Measurements from ENCODE around the gene CRYGC.

The CRYGC gene

DNA sequence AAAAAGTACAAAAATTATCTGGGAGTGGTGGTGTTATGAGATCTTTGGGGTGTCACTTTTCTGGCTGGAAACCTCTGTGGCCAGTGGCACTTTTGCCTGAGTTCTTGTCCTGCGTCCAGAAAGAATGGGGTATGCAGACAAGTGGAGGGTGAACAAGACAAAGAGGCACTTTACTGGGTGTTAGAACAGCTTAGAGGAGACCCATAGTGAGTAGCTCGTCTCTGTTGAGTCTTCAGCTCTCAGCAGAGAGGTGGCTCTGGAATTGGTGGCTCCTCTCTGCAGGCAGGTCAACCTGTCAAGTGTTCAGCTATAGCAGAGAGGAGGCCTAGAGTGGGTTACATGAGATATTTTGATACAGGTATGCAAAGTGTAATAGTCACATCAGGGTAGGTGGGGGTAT is 31.4 kb downstream of the CRYGC start:
- TF ChIP-seq POU2F2 (IDR thresholded peaks at IDR 0.05; ENCODE audit: low read depth, low read length): no peak
- no peak for TF ChIP-seq TAF1 (IDR thresholded peaks at IDR 0.05; ENCODE audit: low read depth, low read length)
- no peak for TF ChIP-seq POLR2A (IDR thresholded peaks at IDR 0.05; ENCODE audit: low read depth, low read length)
- no peak for TF ChIP-seq PAX5 (IDR thresholded peaks at IDR 0.05; ENCODE audit: insufficient read depth, low read length, severe bottlenecking)
- TF ChIP-seq POLR2AphosphoS5 (IDR thresholded peaks at IDR 0.05; ENCODE audit: low read depth, low read length): no peak
- no peak for TF ChIP-seq SPI1 (IDR thresholded peaks at IDR 0.05; ENCODE audit: low read depth, low read length)
- no peak for FAIRE-seq
- no peak for DNase-seq (ENCODE audit: insufficient read length, low spot score)

GRCh38 chr2:208097801-208098200 is 31.8 kb downstream of the CRYGC start:
- DNase-seq (ENCODE audit: insufficient read length, low spot score) (no peak), FAIRE-seq (no peak)
- no peak for TF ChIP-seq SPI1 (IDR thresholded peaks at IDR 0.05; ENCODE audit: low read depth, low read length)
- no peak for TF ChIP-seq PAX5 (IDR thresholded peaks at IDR 0.05; ENCODE audit: insufficient read depth, low read length, severe bottlenecking)
- no peak for TF ChIP-seq POLR2A (IDR thresholded peaks at IDR 0.05; ENCODE audit: low read depth, low read length)
- TF ChIP-seq POLR2AphosphoS5 (IDR thresholded peaks at IDR 0.05; ENCODE audit: low read depth, low read length): no peak
- TF ChIP-seq TAF1 (IDR thresholded peaks at IDR 0.05; ENCODE audit: low read depth, low read length): no peak
- no peak for TF ChIP-seq POU2F2 (IDR thresholded peaks at IDR 0.05; ENCODE audit: low read depth, low read length)

- no peak for FAIRE-seq
- DNase-seq (ENCODE audit: insufficient read length, low spot score): no peak
- no peak for TF ChIP-seq SPI1 (IDR thresholded peaks at IDR 0.05; ENCODE audit: low read depth, low read length)
- TF ChIP-seq POLR2AphosphoS5 (IDR thresholded peaks at IDR 0.05; ENCODE audit: low read depth, low read length): no peak
- no peak for TF ChIP-seq TAF1 (IDR thresholded peaks at IDR 0.05; ENCODE audit: low read depth, low read length)
- TF ChIP-seq PAX5 (IDR thresholded peaks at IDR 0.05; ENCODE audit: insufficient read depth, low read length, severe bottlenecking): no peak
- no peak for TF ChIP-seq POU2F2 (IDR thresholded peaks at IDR 0.05; ENCODE audit: low read depth, low read length)
- TF ChIP-seq POLR2A (IDR thresholded peaks at IDR 0.05; ENCODE audit: low read depth, low read length): no peak
Measured at GRCh38 chr2:208097313-208097712, 32.3 kb downstream of the CRYGC start.

DNA sequence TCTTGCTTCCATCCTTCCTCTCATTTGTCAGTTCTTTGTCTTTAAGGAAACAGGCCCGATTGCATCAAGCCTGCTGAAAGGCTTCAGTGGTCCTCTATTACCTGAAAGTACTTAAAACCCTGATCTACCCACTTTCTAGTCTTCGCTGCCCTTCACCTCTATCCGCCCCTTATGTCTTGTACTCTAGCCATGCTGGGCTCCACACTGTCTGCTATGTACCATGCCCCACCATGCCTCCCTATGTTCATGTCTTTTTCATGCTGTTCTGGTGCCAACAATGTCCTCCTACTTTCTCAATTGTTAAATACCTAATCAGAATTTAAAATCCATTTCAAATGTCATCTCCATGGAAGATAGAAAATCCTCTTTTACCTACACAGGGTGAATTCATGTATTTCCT is 33.5 kb downstream of the CRYGC start:
- FAIRE-seq (no peak), DNase-seq (ENCODE audit: insufficient read length, low spot score) (no peak)
- no peak for TF ChIP-seq TAF1 (IDR thresholded peaks at IDR 0.05; ENCODE audit: low read depth, low read length)
- no peak for TF ChIP-seq PAX5 (IDR thresholded peaks at IDR 0.05; ENCODE audit: insufficient read depth, low read length, severe bottlenecking)
- TF ChIP-seq POU2F2 (IDR thresholded peaks at IDR 0.05; ENCODE audit: low read depth, low read length): no peak

GRCh38 chr2:208093128-208093527 is 36.5 kb downstream of the CRYGC start:
- no peak for FAIRE-seq

GRCh38 chr2:208092093-208092832 is 37.4 kb downstream of the CRYGC start:
- DNase-seq (ENCODE audit: insufficient read length, low spot score): no peak
- TF ChIP-seq POU2F2 (IDR thresholded peaks at IDR 0.05; ENCODE audit: low read depth, low read length) (no peak), SPI1 (IDR thresholded peaks at IDR 0.05; ENCODE audit: low read depth, low read length) (no peak), TAF1 (IDR thresholded peaks at IDR 0.05; ENCODE audit: low read depth, low read length) (no peak), PAX5 (IDR thresholded peaks at IDR 0.05; ENCODE audit: insufficient read depth, low read length, severe bottlenecking) (no peak), POLR2A (IDR thresholded peaks at IDR 0.05; ENCODE audit: low read depth, low read length) (no peak), POLR2AphosphoS5 (IDR thresholded peaks at IDR 0.05; ENCODE audit: low read depth, low read length) (no peak)
- FAIRE-seq: no peak

More at GRCh38 chr2:208093128-208093527, 36.5 kb downstream of the CRYGC start:
- DNase-seq (ENCODE audit: insufficient read length, low spot score): no peak
- no peak for TF ChIP-seq PAX5 (IDR thresholded peaks at IDR 0.05; ENCODE audit: insufficient read depth, low read length, severe bottlenecking)
- no peak for TF ChIP-seq TAF1 (IDR thresholded peaks at IDR 0.05; ENCODE audit: low read depth, low read length)

GRCh38 chr2:208090420-208090819 is 39.2 kb downstream of the CRYGC start:
- DNase-seq (ENCODE audit: insufficient read length, low spot score) (no peak), FAIRE-seq (no peak)
- no peak for TF ChIP-seq POU2F2 (IDR thresholded peaks at IDR 0.05; ENCODE audit: low read depth, low read length)
- no peak for TF ChIP-seq PAX5 (IDR thresholded peaks at IDR 0.05; ENCODE audit: insufficient read depth, low read length, severe bottlenecking)
- no peak for TF ChIP-seq POLR2AphosphoS5 (IDR thresholded peaks at IDR 0.05; ENCODE audit: low read depth, low read length)
- TF ChIP-seq POLR2A (IDR thresholded peaks at IDR 0.05; ENCODE audit: low read depth, low read length): no peak
- TF ChIP-seq TAF1 (IDR thresholded peaks at IDR 0.05; ENCODE audit: low read depth, low read length): no peak
- no peak for TF ChIP-seq SPI1 (IDR thresholded peaks at IDR 0.05; ENCODE audit: low read depth, low read length)

- FAIRE-seq (no peak), DNase-seq (ENCODE audit: insufficient read length, low spot score) (no peak)
- TF ChIP-seq SPI1 (IDR thresholded peaks at IDR 0.05; ENCODE audit: low read depth, low read length): no peak
- TF ChIP-seq PAX5 (IDR thresholded peaks at IDR 0.05; ENCODE audit: insufficient read depth, low read length, severe bottlenecking): no peak
- TF ChIP-seq POU2F2 (IDR thresholded peaks at IDR 0.05; ENCODE audit: low read depth, low read length): no peak
Measured at GRCh38 chr2:208086029-208086428, 43.6 kb downstream of the CRYGC start.

DNA sequence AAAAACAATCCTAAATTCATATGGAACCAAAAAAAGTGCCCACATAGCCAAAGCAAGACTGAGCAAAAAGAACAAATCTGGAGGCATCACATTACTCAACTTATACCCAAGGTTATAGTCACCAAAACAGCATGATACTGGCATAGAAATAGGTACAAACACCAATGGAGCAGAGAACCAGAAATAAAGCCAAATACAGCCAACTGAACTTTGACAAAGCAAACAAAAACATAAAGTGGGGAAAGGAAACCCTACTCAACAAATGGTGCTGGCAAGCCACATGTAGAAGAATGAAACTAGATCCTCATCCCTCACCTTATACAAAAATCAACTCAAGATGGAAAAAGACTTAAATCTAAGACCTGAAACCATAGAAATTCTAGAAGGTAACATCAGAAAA is 45.8 kb downstream of the CRYGC start:
- TF ChIP-seq POU2F2 (IDR thresholded peaks at IDR 0.05; ENCODE audit: low read depth, low read length): no peak
- no peak for TF ChIP-seq PAX5 (IDR thresholded peaks at IDR 0.05; ENCODE audit: insufficient read depth, low read length, severe bottlenecking)
- no peak for TF ChIP-seq SPI1 (IDR thresholded peaks at IDR 0.05; ENCODE audit: low read depth, low read length)
- TF ChIP-seq POLR2A (IDR thresholded peaks at IDR 0.05; ENCODE audit: low read depth, low read length): no peak
- no peak for TF ChIP-seq POLR2AphosphoS5 (IDR thresholded peaks at IDR 0.05; ENCODE audit: low read depth, low read length)
- TF ChIP-seq TAF1 (IDR thresholded peaks at IDR 0.05; ENCODE audit: low read depth, low read length): no peak
- FAIRE-seq (no peak), DNase-seq (ENCODE audit: insufficient read length, low spot score) (no peak)

Data from GM12891 (cell line).